ENCODE data around the gene BID. TPM values are rescaled to one million over a fixed set of nuclear protein-coding genes. Genes with fewer than 3 reads are reported as not detected.
"Not testable (repeated sequence)": the region's sequence is repeated elsewhere in the genome, so short reads cannot be mapped to it uniquely, and the experiment has no call there.

Gene BID
- total RNA-seq, 1 donor from 2014 or later = 15.9 TPM

DNA sequence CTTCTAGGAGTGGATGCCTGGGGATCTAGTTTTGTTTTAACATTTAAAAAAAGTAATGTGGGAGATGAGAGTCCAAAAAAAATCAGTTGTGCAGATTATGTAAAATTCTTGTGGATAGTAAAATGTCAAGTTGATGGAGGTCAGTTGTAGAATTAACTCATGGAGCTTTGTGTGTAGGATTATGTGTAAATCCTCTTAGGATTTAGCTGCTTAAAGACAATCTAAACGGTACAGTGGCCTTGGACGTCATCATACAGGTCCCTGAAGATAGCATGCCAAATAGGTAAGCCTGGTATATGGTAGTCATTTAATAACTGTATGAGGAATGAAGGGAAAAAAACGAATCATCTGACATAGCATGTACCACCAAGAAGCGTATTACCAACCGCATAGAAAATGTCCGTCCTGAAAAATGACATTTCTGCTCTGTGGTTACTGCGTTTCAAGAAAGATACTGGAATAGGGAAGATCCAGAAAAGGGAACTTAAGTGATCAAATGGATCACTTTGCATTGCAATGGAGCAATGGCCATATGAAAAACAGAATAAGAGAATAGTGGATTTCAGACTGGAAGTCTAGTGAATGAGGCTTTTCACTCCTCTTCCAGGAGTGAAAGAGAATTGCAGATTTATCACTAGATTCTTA, 74.5 kb downstream of the BID start:
- Mint-ChIP-seq H3K9me3 (ENCODE audit: low read depth) (no peaks in the 10 kb centered on the region), H3K4me3 (ENCODE audit: unreplicated experiment) (no peak overlapping the region), H3K27ac (ENCODE audit: unreplicated experiment) (no peak overlapping the region), H3K4me1 (ENCODE audit: low read depth) (peaks cover 22% of the 10 kb centered on the region), H3K36me3 (ENCODE audit: low read depth) (peaks cover 2% of the 10 kb centered on the region), H3K27me3 (ENCODE audit: low read depth) (no peaks in the 10 kb centered on the region)
- no peak for DNase-seq (ENCODE audit: low spot score)
- TF ChIP-seq, protein P1, sequence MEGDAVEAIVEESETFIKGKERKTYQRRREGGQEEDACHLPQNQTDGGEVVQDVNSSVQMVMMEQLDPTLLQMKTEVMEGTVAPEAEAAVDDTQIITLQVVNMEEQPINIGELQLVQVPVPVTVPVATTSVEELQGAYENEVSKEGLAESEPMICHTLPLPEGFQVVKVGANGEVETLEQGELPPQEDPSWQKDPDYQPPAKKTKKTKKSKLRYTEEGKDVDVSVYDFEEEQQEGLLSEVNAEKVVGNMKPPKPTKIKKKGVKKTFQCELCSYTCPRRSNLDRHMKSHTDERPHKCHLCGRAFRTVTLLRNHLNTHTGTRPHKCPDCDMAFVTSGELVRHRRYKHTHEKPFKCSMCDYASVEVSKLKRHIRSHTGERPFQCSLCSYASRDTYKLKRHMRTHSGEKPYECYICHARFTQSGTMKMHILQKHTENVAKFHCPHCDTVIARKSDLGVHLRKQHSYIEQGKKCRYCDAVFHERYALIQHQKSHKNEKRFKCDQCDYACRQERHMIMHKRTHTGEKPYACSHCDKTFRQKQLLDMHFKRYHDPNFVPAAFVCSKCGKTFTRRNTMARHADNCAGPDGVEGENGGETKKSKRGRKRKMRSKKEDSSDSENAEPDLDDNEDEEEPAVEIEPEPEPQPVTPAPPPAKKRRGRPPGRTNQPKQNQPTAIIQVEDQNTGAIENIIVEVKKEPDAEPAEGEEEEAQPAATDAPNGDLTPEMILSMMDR (IDR thresholded peaks at IDR 0.05) = no peak

DNA sequence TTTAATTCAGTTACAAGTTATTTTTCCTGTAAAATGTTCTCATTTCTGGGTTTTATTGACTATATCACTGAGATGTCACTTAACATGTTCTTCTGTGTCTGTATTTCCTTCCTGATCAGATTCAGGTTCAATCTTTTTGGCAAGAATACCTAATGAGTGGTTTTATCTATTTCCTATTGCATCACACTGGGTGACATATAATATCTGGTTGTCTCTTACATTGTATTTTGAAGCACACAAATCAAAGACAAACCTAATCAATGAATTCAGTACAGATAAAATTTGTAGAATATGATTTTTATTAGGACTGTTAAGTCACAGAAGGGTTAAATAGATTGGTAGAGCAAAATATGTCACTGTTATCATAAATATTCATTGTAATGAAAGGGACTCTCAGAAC, 75.3 kb downstream of the BID start:
- peaks cover 16% of the 10 kb centered on the region for H3K4me1 Mint-ChIP-seq (ENCODE audit: low read depth)
- no peak overlapping the region for H3K27ac Mint-ChIP-seq (ENCODE audit: unreplicated experiment)
- peaks cover 2% of the 10 kb centered on the region for H3K36me3 Mint-ChIP-seq (ENCODE audit: low read depth)
- no peaks in the 10 kb centered on the region for H3K27me3 Mint-ChIP-seq (ENCODE audit: low read depth)
- DNase-seq (ENCODE audit: low spot score) = no peak
- H3K4me3 Mint-ChIP-seq (ENCODE audit: unreplicated experiment) = no peak overlapping the region
- TF ChIP-seq, protein P1 (IDR thresholded peaks at IDR 0.05) = no peak
- H3K9me3 Mint-ChIP-seq (ENCODE audit: low read depth) = no peaks in the 10 kb centered on the region

DNA sequence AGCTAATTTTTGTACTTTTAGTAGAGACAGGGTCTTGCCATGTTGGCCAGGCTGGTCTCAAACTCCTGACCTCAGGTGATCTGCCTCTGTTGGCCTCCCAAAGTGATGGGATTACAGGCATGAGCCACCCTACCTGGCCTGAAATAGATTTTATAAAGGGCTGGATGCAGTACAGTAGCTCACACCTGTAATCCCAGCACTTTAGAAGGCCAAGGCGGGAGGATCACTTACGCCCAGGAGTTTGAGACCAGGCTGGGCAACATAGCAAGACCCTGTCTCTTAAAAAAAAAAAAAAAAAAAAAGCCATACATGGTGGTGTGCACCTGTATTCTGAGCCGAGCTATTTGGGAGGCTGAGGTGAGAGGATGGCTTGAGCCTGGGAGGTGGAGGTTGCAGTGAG, 76.0 kb downstream of the BID start:
- H3K4me1 Mint-ChIP-seq (ENCODE audit: low read depth) = peaks cover 16% of the 10 kb centered on the region
- H3K27ac Mint-ChIP-seq (ENCODE audit: unreplicated experiment); H3K27me3 Mint-ChIP-seq (ENCODE audit: low read depth); H3K4me3 Mint-ChIP-seq (ENCODE audit: unreplicated experiment); H3K36me3 Mint-ChIP-seq (ENCODE audit: low read depth); DNase-seq (ENCODE audit: low spot score); H3K9me3 Mint-ChIP-seq (ENCODE audit: low read depth): not testable (repeated sequence)

DNA sequence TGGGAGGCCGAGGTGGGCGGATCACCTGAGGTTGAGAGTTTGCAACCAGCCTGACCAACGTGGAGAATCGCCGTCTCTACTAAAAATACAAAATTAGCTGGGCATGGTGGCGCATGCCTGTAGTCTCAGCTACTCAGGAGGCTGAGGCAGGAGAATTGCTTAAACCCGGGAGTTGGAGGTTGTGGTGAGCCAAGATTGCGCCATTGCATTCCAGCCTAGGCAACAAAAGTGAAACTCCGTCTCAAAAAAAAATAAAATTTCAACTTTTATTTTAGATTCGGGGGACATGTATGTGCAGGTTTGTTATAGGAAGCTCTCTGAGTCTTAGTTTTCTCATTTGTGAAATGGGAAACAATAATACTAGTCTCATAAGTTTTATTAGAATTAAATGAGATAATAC, 77.1 kb downstream of the BID start:
- H3K9me3 Mint-ChIP-seq (ENCODE audit: low read depth); H3K27me3 Mint-ChIP-seq (ENCODE audit: low read depth); DNase-seq (ENCODE audit: low spot score); H3K4me3 Mint-ChIP-seq (ENCODE audit: unreplicated experiment); H3K27ac Mint-ChIP-seq (ENCODE audit: unreplicated experiment); H3K36me3 Mint-ChIP-seq (ENCODE audit: low read depth): not testable (repeated sequence)
- H3K4me1 Mint-ChIP-seq (ENCODE audit: low read depth) = peaks cover 16% of the 10 kb centered on the region

DNA sequence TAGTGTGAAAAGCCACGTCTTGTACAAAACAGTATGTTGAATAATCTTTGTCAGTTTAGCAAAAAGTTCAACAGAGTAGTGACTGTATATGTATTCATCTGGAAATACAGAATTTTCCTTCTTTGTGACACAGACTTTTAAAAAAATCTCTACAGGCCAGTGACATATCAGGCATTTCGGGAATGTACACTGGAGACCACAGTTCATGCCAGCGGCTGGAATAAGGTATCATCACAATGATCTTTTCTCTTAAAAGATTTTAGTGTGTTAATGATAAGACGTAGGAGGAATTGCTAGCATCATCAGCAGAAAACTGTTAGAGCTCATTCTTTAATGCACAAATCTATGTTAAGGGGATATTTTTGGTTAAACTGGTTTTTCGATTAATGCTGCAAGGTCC, 78.3 kb downstream of the BID start:
- DNase-seq (ENCODE audit: low spot score) = no peak
- H3K27me3 Mint-ChIP-seq (ENCODE audit: low read depth) = no peaks in the 10 kb centered on the region
- peaks cover 2% of the 10 kb centered on the region for H3K36me3 Mint-ChIP-seq (ENCODE audit: low read depth)
- H3K27ac Mint-ChIP-seq (ENCODE audit: unreplicated experiment) = peak overlapping the region; percentile 14
- H3K4me3 Mint-ChIP-seq (ENCODE audit: unreplicated experiment) = no peak overlapping the region
- H3K9me3 Mint-ChIP-seq (ENCODE audit: low read depth) = no peaks in the 10 kb centered on the region
- peaks cover 16% of the 10 kb centered on the region for H3K4me1 Mint-ChIP-seq (ENCODE audit: low read depth)
- TF ChIP-seq, protein P1 (IDR thresholded peaks at IDR 0.05) = no peak

DNA sequence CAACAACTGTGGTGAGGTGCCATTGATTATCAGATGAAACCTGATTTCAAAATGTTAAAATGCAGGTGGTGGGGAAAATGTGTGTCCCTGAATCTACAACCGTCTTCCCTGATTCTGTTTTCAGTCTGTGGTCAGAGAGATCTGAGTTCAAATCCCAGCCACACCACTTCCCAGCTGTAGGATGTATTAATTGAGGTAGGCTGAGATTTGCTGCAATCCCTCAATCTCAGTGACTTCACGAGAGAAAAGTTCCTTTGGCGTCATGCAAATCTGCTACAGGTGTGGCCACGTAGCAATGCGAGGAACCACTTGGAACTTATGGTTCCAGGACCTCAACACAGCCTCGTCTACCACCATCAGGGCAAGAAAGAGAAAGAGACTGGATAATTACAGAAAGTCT, 79.5 kb downstream of the BID start:
- Mint-ChIP-seq H3K9me3 (ENCODE audit: low read depth) (no peaks in the 10 kb centered on the region), H3K36me3 (ENCODE audit: low read depth) (peaks cover 2% of the 10 kb centered on the region), H3K4me3 (ENCODE audit: unreplicated experiment) (no peak overlapping the region), H3K4me1 (ENCODE audit: low read depth) (peaks cover 11% of the 10 kb centered on the region), H3K27me3 (ENCODE audit: low read depth) (no peaks in the 10 kb centered on the region), H3K27ac (ENCODE audit: unreplicated experiment) (no peak overlapping the region)
- no peak for DNase-seq (ENCODE audit: low spot score)
- TF ChIP-seq, protein P1 (IDR thresholded peaks at IDR 0.05) = no peak
